Measurements from ENCODE around the gene G0S2. TPM values are rescaled to one million over a fixed set of nuclear protein-coding genes. Genes with fewer than 3 reads are reported as not detected.
A peak's percentile ranks its signal among the peaks of the same experiment; 100 is the strongest.

Gene G0S2
- total and polyA plus RNA-seq, 9 of the 15 experiments (the other 6 are each of a cell fraction or from before 2014, with no cell fraction given) = 0.18 to 65.6 (median 11.4) TPM

- no peak for TF ChIP-seq ZBTB40 (IDR thresholded peaks at IDR 0.05)
- no peak for TF ChIP-seq ZBTB40 (CRISPR knock-in tag; IDR thresholded peaks at IDR 0.05)
- no peak for TF ChIP-seq BRD4 (IDR thresholded peaks at IDR 0.05)
- peak; percentile 24; the same call in 1 of the 2 replicates for TF ChIP-seq ZNF239 (CRISPR knock-in tag; IDR thresholded peaks at IDR 0.05)
- TF ChIP-seq MYC (IDR thresholded peaks at IDR 0.05; ENCODE audit: low read depth, low read length) = peak; percentile 47; the same call in 1 of the 2 replicates
- no peak for TF ChIP-seq MYC (CRISPR knock-in tag; IDR thresholded peaks at IDR 0.05; ENCODE audit: borderline replicate concordance, low read depth)
- TF ChIP-seq SOX6 (IDR thresholded peaks at IDR 0.05) = peak; percentile 33; the same call in 1 of the 2 replicates
- peak; percentile 93 for TF ChIP-seq FOSL1 (tag; conservative IDR thresholded peaks at IDR 0.05)
- TF ChIP-seq SRSF3 (IDR thresholded peaks at IDR 0.05; ENCODE audit: insufficient read depth, low read length) = no peak
- no peak for TF ChIP-seq PREB (CRISPR knock-in tag; IDR thresholded peaks at IDR 0.05)
- TF ChIP-seq NCOR1 (IDR thresholded peaks at IDR 0.05) = no peak
- no peak for TF ChIP-seq HNRNPK (IDR thresholded peaks at IDR 0.05; ENCODE audit: low read depth, low read length, poor library complexity, severe bottlenecking)
- no peak for TF ChIP-seq CBFA2T3 (IDR thresholded peaks at IDR 0.05)
- 0 out of 2 replicates have a peak, but pooled peaks have one; percentile 47 for TF ChIP-seq HMBOX1 (IDR thresholded peaks at IDR 0.05)
- no peak for TF ChIP-seq KDM5B (IDR thresholded peaks at IDR 0.05; ENCODE audit: insufficient replicate concordance, low read depth, low read length)
- TF ChIP-seq DDX20 (tag; IDR thresholded peaks at IDR 0.05; ENCODE audit: low read depth) = no peak
- TF ChIP-seq POLR2G (IDR thresholded peaks at IDR 0.05; ENCODE audit: low read depth, low read length) = no peak
Measured at GRCh38 chr1:209672705-209673630, 2.2 kb upstream of the G0S2 start (continued).

All from K562 (cell line).